Measurements from ENCODE around the gene CD28.

DNA sequence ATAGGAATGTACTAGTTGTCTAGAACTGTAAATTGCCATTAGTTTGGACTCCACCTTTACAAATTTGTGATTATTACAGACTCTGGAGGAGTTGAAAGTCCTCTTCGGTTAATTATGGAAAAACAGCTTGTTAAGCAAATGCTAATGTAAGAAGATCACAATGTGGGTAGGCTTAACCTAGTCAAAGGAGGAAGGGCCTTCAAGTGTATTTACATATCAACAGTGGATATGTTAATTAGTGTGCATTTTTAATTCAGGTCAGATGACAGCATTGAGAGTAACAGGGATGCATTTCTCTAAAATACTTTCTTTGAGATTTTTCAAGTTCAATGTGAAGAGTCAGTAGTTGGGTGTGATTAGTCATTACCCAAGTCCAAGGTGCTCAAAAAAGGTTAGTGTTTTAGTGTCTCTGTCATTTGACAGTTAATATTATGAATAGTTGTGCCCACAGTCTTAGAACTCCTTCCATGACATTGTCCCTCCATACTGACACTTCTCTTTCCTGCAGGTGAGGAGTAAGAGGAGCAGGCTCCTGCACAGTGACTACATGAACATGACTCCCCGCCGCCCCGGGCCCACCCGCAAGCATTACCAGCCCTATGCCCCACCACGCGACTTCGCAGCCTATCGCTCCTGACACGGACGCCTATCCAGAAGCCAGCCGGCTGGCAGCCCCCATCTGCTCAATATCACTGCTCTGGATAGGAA is 28.0 kb downstream of the CD28 start:
- no peak for TF ChIP-seq POLR2A (IDR thresholded peaks at IDR 0.05)
- TF ChIP-seq, protein P1, sequence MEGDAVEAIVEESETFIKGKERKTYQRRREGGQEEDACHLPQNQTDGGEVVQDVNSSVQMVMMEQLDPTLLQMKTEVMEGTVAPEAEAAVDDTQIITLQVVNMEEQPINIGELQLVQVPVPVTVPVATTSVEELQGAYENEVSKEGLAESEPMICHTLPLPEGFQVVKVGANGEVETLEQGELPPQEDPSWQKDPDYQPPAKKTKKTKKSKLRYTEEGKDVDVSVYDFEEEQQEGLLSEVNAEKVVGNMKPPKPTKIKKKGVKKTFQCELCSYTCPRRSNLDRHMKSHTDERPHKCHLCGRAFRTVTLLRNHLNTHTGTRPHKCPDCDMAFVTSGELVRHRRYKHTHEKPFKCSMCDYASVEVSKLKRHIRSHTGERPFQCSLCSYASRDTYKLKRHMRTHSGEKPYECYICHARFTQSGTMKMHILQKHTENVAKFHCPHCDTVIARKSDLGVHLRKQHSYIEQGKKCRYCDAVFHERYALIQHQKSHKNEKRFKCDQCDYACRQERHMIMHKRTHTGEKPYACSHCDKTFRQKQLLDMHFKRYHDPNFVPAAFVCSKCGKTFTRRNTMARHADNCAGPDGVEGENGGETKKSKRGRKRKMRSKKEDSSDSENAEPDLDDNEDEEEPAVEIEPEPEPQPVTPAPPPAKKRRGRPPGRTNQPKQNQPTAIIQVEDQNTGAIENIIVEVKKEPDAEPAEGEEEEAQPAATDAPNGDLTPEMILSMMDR (IDR thresholded peaks at IDR 0.05) = no peak
